ENCODE measurements around the gene RSPO4.

Gene RSPO4

GRCh38 chr20:972256-972655 lies 29.9 kb downstream of the RSPO4 start:
- no peak overlapping the region for H3K9ac ChIP-seq (ENCODE audit: low read depth in 1 of 2, low read length in 2 of 2)
- H3K27me3 ChIP-seq (ENCODE audit: control insufficient read depth in 2 of 2, insufficient read depth in 2 of 2, low read length in 2 of 2) = peaks cover 2 to 3% of the 10 kb centered on the region in 2 donors
- H3K4me1 ChIP-seq (ENCODE audit: control insufficient read depth in 2 of 2, insufficient read depth in 2 of 2, low read length in 2 of 2) = no peaks in the 10 kb centered on the region
- no peak overlapping the region for H3K27ac ChIP-seq (ENCODE audit: low read depth in 2 of 2, low read length in 2 of 2)
- H3K36me3 ChIP-seq (ENCODE audit: control insufficient read depth in 2 of 2, insufficient read depth in 2 of 2, low read length in 2 of 2) = no peaks in the 10 kb centered on the region
- no peaks in the 10 kb centered on the region for H3K9me3 ChIP-seq (ENCODE audit: control insufficient read depth in 2 of 2, low read length in 2 of 2)
- H3K4me3 ChIP-seq (ENCODE audit: low read length in 2 of 2) = no peak overlapping the region

GRCh38 chr20:971346-971745 lies 30.8 kb downstream of the RSPO4 start:
- Histone ChIP-seq H3K4me3 (ENCODE audit: low read length in 2 of 2) (no peak overlapping the region), H3K4me1 (ENCODE audit: control insufficient read depth in 2 of 2, insufficient read depth in 2 of 2, low read length in 2 of 2) (no peaks in the 10 kb centered on the region), H3K36me3 (ENCODE audit: control insufficient read depth in 2 of 2, insufficient read depth in 2 of 2, low read length in 2 of 2) (no peaks in the 10 kb centered on the region), H3K9ac (ENCODE audit: low read depth in 1 of 2, low read length in 2 of 2) (no peak overlapping the region), H3K27me3 (ENCODE audit: control insufficient read depth in 2 of 2, insufficient read depth in 2 of 2, low read length in 2 of 2) (peaks cover 2 to 3% of the 10 kb centered on the region in 2 donors), H3K27ac (ENCODE audit: low read depth in 2 of 2, low read length in 2 of 2) (no peak overlapping the region), H3K9me3 (ENCODE audit: control insufficient read depth in 2 of 2, low read length in 2 of 2) (no peaks in the 10 kb centered on the region)

GRCh38 chr20:969868-970267 lies 32.2 kb downstream of the RSPO4 start:
- no peaks in the 10 kb centered on the region for H3K4me1 ChIP-seq (ENCODE audit: control insufficient read depth in 2 of 2, insufficient read depth in 2 of 2, low read length in 2 of 2)
- H3K36me3 ChIP-seq (ENCODE audit: control insufficient read depth in 2 of 2, insufficient read depth in 2 of 2, low read length in 2 of 2) = no peaks in the 10 kb centered on the region
- no peak overlapping the region for H3K9ac ChIP-seq (ENCODE audit: low read depth in 1 of 2, low read length in 2 of 2)
- no peak overlapping the region for H3K27ac ChIP-seq (ENCODE audit: low read depth in 2 of 2, low read length in 2 of 2)
- H3K9me3 ChIP-seq (ENCODE audit: control insufficient read depth in 2 of 2, low read length in 2 of 2) = no peaks in the 10 kb centered on the region
- peaks cover 3 to 7% of the 10 kb centered on the region in 2 donors for H3K27me3 ChIP-seq (ENCODE audit: control insufficient read depth in 2 of 2, insufficient read depth in 2 of 2, low read length in 2 of 2)
- no peak overlapping the region for H3K4me3 ChIP-seq (ENCODE audit: low read length in 2 of 2)

GRCh38 chr20:967796-968742 lies 34.0 kb downstream of the RSPO4 start:
- Histone ChIP-seq H3K27ac (ENCODE audit: low read depth in 2 of 2, low read length in 2 of 2) (no peak overlapping the region), H3K36me3 (ENCODE audit: control insufficient read depth in 2 of 2, insufficient read depth in 2 of 2, low read length in 2 of 2) (no peaks in the 10 kb centered on the region), H3K4me3 (ENCODE audit: low read length in 2 of 2) (no peak overlapping the region), H3K27me3 (ENCODE audit: control insufficient read depth in 2 of 2, insufficient read depth in 2 of 2, low read length in 2 of 2) (peaks cover 1 to 7% of the 10 kb centered on the region in 2 donors), H3K4me1 (ENCODE audit: control insufficient read depth in 2 of 2, insufficient read depth in 2 of 2, low read length in 2 of 2) (no peaks in the 10 kb centered on the region), H3K9me3 (ENCODE audit: control insufficient read depth in 2 of 2, low read length in 2 of 2) (no peaks in the 10 kb centered on the region), H3K9ac (ENCODE audit: low read depth in 1 of 2, low read length in 2 of 2) (no peak overlapping the region)

GRCh38 chr20:965956-966355 lies 36.2 kb downstream of the RSPO4 start:
- H3K9me3 ChIP-seq (ENCODE audit: control insufficient read depth in 2 of 2, low read length in 2 of 2) = no peaks in the 10 kb centered on the region
- no peaks in the 10 kb centered on the region for H3K4me1 ChIP-seq (ENCODE audit: control insufficient read depth in 2 of 2, insufficient read depth in 2 of 2, low read length in 2 of 2)
- H3K27me3 ChIP-seq (ENCODE audit: control insufficient read depth in 2 of 2, insufficient read depth in 2 of 2, low read length in 2 of 2) = peaks cover 1 to 10% of the 10 kb centered on the region in 2 donors
- no peak overlapping the region for H3K4me3 ChIP-seq (ENCODE audit: low read length in 2 of 2)
- no peaks in the 10 kb centered on the region for H3K36me3 ChIP-seq (ENCODE audit: control insufficient read depth in 2 of 2, insufficient read depth in 2 of 2, low read length in 2 of 2)
- H3K9ac ChIP-seq (ENCODE audit: low read depth in 1 of 2, low read length in 2 of 2) = no peak overlapping the region
- no peak overlapping the region for H3K27ac ChIP-seq (ENCODE audit: low read depth in 2 of 2, low read length in 2 of 2)

GRCh38 chr20:963795-964194 lies 38.3 kb downstream of the RSPO4 start:
- H3K4me1 ChIP-seq (ENCODE audit: control insufficient read depth in 2 of 2, insufficient read depth in 2 of 2, low read length in 2 of 2) = no peaks in the 10 kb centered on the region
- H3K27me3 ChIP-seq (ENCODE audit: control insufficient read depth in 2 of 2, insufficient read depth in 2 of 2, low read length in 2 of 2) = peaks cover 1 to 15% of the 10 kb centered on the region in 2 donors
- H3K9me3 ChIP-seq (ENCODE audit: control insufficient read depth in 2 of 2, low read length in 2 of 2) = no peaks in the 10 kb centered on the region
- no peak overlapping the region for H3K4me3 ChIP-seq (ENCODE audit: low read length in 2 of 2)
- no peak overlapping the region for H3K27ac ChIP-seq (ENCODE audit: low read depth in 2 of 2, low read length in 2 of 2)
- H3K36me3 ChIP-seq (ENCODE audit: control insufficient read depth in 2 of 2, insufficient read depth in 2 of 2, low read length in 2 of 2) = no peaks in the 10 kb centered on the region
- no peak overlapping the region for H3K9ac ChIP-seq (ENCODE audit: low read depth in 1 of 2, low read length in 2 of 2)

GRCh38 chr20:962683-963082 lies 39.4 kb downstream of the RSPO4 start:
- Histone ChIP-seq H3K36me3 (ENCODE audit: control insufficient read depth in 2 of 2, insufficient read depth in 2 of 2, low read length in 2 of 2) (no peaks in the 10 kb centered on the region), H3K9me3 (ENCODE audit: control insufficient read depth in 2 of 2, low read length in 2 of 2) (no peaks in the 10 kb centered on the region), H3K4me1 (ENCODE audit: control insufficient read depth in 2 of 2, insufficient read depth in 2 of 2, low read length in 2 of 2) (no peaks in the 10 kb centered on the region), H3K4me3 (ENCODE audit: low read length in 2 of 2) (no peak overlapping the region), H3K9ac (ENCODE audit: low read depth in 1 of 2, low read length in 2 of 2) (no peak overlapping the region), H3K27ac (ENCODE audit: low read depth in 2 of 2, low read length in 2 of 2) (no peak overlapping the region), H3K27me3 (ENCODE audit: control insufficient read depth in 2 of 2, insufficient read depth in 2 of 2, low read length in 2 of 2) (peaks cover 1 to 15% of the 10 kb centered on the region in 2 donors)

GRCh38 chr20:962223-962622 lies 39.9 kb downstream of the RSPO4 start:
- Histone ChIP-seq H3K4me1 (ENCODE audit: control insufficient read depth in 2 of 2, insufficient read depth in 2 of 2, low read length in 2 of 2) (no peaks in the 10 kb centered on the region), H3K27ac (ENCODE audit: low read depth in 2 of 2, low read length in 2 of 2) (no peak overlapping the region), H3K9ac (ENCODE audit: low read depth in 1 of 2, low read length in 2 of 2) (no peak overlapping the region), H3K9me3 (ENCODE audit: control insufficient read depth in 2 of 2, low read length in 2 of 2) (no peaks in the 10 kb centered on the region), H3K27me3 (ENCODE audit: control insufficient read depth in 2 of 2, insufficient read depth in 2 of 2, low read length in 2 of 2) (peaks cover 1 to 15% of the 10 kb centered on the region in 2 donors), H3K36me3 (ENCODE audit: control insufficient read depth in 2 of 2, insufficient read depth in 2 of 2, low read length in 2 of 2) (no peaks in the 10 kb centered on the region), H3K4me3 (ENCODE audit: low read length in 2 of 2) (no peak overlapping the region)

- Histone ChIP-seq H3K4me3 (ENCODE audit: low read length in 2 of 2) (no peak overlapping the region), H3K9me3 (ENCODE audit: control insufficient read depth in 2 of 2, low read length in 2 of 2) (no peaks in the 10 kb centered on the region), H3K4me1 (ENCODE audit: control insufficient read depth in 2 of 2, insufficient read depth in 2 of 2, low read length in 2 of 2) (no peaks in the 10 kb centered on the region), H3K9ac (ENCODE audit: low read depth in 1 of 2, low read length in 2 of 2) (no peak overlapping the region), H3K36me3 (ENCODE audit: control insufficient read depth in 2 of 2, insufficient read depth in 2 of 2, low read length in 2 of 2) (no peaks in the 10 kb centered on the region), H3K27ac (ENCODE audit: low read depth in 2 of 2, low read length in 2 of 2) (no peak overlapping the region), H3K27me3 (ENCODE audit: control insufficient read depth in 2 of 2, insufficient read depth in 2 of 2, low read length in 2 of 2) (peaks cover 1 to 15% of the 10 kb centered on the region in 2 donors)
Observed at GRCh38 chr20:961768-962167, 40.3 kb downstream of the RSPO4 start.

GRCh38 chr20:959996-960615 lies 42.0 kb downstream of the RSPO4 start:
- H3K9me3 ChIP-seq (ENCODE audit: control insufficient read depth in 2 of 2, low read length in 2 of 2) = no peaks in the 10 kb centered on the region
- no peaks in the 10 kb centered on the region for H3K4me1 ChIP-seq (ENCODE audit: control insufficient read depth in 2 of 2, insufficient read depth in 2 of 2, low read length in 2 of 2)

More at GRCh38 chr20:959996-960615, 42.0 kb downstream of the RSPO4 start:
- Histone ChIP-seq H3K36me3 (ENCODE audit: control insufficient read depth in 2 of 2, insufficient read depth in 2 of 2, low read length in 2 of 2) (no peaks in the 10 kb centered on the region), H3K4me3 (ENCODE audit: low read length in 2 of 2) (no peak overlapping the region), H3K9ac (ENCODE audit: low read depth in 1 of 2, low read length in 2 of 2) (no peak overlapping the region), H3K27ac (ENCODE audit: low read depth in 2 of 2, low read length in 2 of 2) (no peak overlapping the region), H3K27me3 (ENCODE audit: control insufficient read depth in 2 of 2, insufficient read depth in 2 of 2, low read length in 2 of 2) (peaks cover 8 to 11% of the 10 kb centered on the region in 2 donors)
